ENCODE data around the gene KDM5B. TPM values are rescaled to one million over a fixed set of nuclear protein-coding genes. Genes with fewer than 3 reads are reported as not detected.

Gene KDM5B
- polyA plus RNA-seq, 1 experiment, result 79.1 TPM

DNA sequence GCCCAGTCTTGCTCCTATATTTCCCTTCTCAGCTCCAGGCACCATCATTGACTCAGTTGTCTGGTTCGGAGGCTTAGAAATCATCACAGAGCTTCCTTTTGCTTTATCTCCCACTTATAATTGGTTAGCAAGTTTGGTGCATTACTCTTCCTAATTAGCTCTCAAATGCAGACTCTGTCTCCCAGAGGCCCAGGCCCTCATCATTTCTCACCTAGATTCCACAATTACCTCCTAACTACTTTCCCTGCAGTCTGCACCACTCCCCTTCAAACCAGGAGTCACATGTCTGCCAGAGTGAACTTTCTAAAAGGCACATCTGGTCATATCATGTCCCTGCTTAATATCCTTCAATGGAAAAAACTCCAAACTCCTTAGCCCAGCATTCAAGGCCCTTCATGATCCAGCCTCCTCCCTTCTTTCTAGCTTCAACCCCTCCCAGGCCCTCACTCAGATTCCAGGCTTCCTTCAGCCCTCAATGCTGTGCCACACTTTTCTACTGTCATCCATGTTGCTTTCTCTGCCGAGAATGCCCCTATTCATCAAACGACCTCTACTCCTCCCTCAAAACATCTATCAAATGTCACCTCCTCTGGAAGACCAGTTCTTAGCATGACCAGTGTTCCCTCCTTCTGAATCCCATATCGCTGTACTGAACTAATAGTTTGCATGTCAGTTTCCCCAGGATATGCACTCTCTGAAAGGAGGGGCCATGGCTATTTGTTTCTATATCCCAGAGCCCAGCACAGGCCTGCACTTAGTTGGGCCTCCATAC lies 128.6 kb downstream of the KDM5B start:
- H3K27ac ChIP-seq (ENCODE audit: low read depth, low read length), result no peak overlapping the region
- no peak overlapping the region for H3K4me3 ChIP-seq (ENCODE audit: low read depth, low read length)
- TF ChIP-seq, protein P1, sequence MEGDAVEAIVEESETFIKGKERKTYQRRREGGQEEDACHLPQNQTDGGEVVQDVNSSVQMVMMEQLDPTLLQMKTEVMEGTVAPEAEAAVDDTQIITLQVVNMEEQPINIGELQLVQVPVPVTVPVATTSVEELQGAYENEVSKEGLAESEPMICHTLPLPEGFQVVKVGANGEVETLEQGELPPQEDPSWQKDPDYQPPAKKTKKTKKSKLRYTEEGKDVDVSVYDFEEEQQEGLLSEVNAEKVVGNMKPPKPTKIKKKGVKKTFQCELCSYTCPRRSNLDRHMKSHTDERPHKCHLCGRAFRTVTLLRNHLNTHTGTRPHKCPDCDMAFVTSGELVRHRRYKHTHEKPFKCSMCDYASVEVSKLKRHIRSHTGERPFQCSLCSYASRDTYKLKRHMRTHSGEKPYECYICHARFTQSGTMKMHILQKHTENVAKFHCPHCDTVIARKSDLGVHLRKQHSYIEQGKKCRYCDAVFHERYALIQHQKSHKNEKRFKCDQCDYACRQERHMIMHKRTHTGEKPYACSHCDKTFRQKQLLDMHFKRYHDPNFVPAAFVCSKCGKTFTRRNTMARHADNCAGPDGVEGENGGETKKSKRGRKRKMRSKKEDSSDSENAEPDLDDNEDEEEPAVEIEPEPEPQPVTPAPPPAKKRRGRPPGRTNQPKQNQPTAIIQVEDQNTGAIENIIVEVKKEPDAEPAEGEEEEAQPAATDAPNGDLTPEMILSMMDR (IDR thresholded peaks at IDR 0.05; ENCODE audit: low read depth, low read length), result no peak
- CTCF ChIA-PET, result interaction anchor here (1.0 kb wide), 1 partner anchor 215 kb away, joined by 3 read pairs; no protein-coding TSS in a partner anchor
- DNase-seq (ENCODE audit: low read depth, low spot score), result no peak
- POLR2A ChIA-PET, result no interaction called here
- peaks cover 47% of the 10 kb centered on the region for H3K27me3 ChIP-seq (ENCODE audit: control insufficient read depth, insufficient read depth, low read length)
- H3K9me3 ChIP-seq (ENCODE audit: control insufficient read depth, insufficient read depth, low read length), result no peaks in the 10 kb centered on the region

DNA sequence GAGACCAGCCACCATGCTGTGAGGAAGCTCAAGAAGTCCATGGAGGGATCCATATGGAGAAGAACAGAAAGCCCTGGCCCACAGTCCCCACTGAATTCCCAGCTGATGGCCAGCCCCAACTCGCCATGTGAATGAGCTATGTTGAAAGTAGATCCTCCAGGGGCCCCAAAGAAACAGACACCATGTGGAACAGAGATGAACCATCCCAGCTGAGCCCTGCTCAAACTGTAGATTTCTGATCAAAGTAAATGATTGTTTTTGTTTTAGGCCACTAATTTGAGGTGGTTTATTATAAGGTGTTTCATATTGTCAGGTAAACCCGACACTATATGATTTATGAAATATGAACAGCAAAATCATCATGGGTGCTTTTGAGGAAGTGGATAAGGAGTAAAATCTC lies 130.8 kb downstream of the KDM5B start:
- TF ChIP-seq, protein P1 (IDR thresholded peaks at IDR 0.05; ENCODE audit: low read depth, low read length), result no peak
- ChIA-PET CTCF (no interaction called here), POLR2A (no interaction called here)
- Histone ChIP-seq H3K4me3 (ENCODE audit: low read depth, low read length) (no peak overlapping the region), H3K9me3 (ENCODE audit: control insufficient read depth, insufficient read depth, low read length) (no peaks in the 10 kb centered on the region), H3K27ac (ENCODE audit: low read depth, low read length) (no peak overlapping the region), H3K27me3 (ENCODE audit: control insufficient read depth, insufficient read depth, low read length) (peaks cover 43% of the 10 kb centered on the region)
- no peak for DNase-seq (ENCODE audit: low read depth, low spot score)

Small RNAs within 50 kb of the gene (small RNA-seq; reads per million reads assigned to genes)
- gene AC098934.3 (ENCODE audit: insufficient read length, low read depth), result not detected

Other genes with a start within 250 kb of the KDM5B start
- gene SYT2, start 98.0 kb downstream of the KDM5B start, polyA plus RNA-seq (2011; rRNA removed), result 0.01 and 0.04 TPM in 2 replicates
- gene PCAT6, start 2.5 kb upstream of the KDM5B start, polyA plus RNA-seq (2011; rRNA removed), result 3.0 and 4.0 TPM in 2 replicates
- gene RABIF, start 80.7 kb upstream of the KDM5B start, polyA plus RNA-seq (2011; rRNA removed), result 11.5 and 12.6 TPM in 2 replicates
- 42.3 and 54.2 TPM in 2 replicates for gene KLHL12, start 118.8 kb upstream of the KDM5B start, polyA plus RNA-seq (2011; rRNA removed)
- gene ADIPOR1, start 149.9 kb upstream of the KDM5B start, polyA plus RNA-seq (2011; rRNA removed), result 120 and 124 TPM in 2 replicates
- gene CYB5R1, start 158.8 kb upstream of the KDM5B start, polyA plus RNA-seq (2011; rRNA removed), result 43.6 and 44.8 TPM in 2 replicates
- gene TMEM183A, start 199.0 kb upstream of the KDM5B start, polyA plus RNA-seq (2011; rRNA removed), result 91.5 and 93.4 TPM in 2 replicates
- 0.82 and 1.5 TPM in 2 replicates for gene PPFIA4, start 218.1 kb upstream of the KDM5B start, polyA plus RNA-seq (2011; rRNA removed)

All from AG04450 (cell line).